ENCODE measurements around the gene LRRK2.

DNA sequence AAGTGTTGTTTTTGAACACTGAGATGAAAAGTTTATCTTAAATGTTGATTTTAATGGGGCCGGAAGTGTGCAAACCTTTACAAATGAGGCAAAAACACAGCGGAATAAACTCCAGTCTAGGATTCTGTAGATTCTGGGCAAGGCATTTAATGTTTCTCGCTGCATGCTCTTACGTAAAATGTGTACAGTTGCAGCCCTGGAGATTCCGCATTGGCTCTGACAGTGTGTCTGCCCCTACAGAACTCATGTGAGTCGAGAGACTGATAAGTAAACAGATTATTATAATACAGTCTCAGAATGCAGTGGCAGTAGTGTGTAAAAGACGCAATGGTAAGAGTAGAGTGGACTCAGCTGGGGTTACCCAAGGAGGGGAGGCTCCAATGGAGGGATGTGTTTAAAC is 33.6 kb downstream of the LRRK2 start:
- TF ChIP-seq EZH2 (optimal IDR thresholded peaks at IDR 0.05; ENCODE audit: low read depth, low read length): no peak
- TF ChIP-seq, protein P1, sequence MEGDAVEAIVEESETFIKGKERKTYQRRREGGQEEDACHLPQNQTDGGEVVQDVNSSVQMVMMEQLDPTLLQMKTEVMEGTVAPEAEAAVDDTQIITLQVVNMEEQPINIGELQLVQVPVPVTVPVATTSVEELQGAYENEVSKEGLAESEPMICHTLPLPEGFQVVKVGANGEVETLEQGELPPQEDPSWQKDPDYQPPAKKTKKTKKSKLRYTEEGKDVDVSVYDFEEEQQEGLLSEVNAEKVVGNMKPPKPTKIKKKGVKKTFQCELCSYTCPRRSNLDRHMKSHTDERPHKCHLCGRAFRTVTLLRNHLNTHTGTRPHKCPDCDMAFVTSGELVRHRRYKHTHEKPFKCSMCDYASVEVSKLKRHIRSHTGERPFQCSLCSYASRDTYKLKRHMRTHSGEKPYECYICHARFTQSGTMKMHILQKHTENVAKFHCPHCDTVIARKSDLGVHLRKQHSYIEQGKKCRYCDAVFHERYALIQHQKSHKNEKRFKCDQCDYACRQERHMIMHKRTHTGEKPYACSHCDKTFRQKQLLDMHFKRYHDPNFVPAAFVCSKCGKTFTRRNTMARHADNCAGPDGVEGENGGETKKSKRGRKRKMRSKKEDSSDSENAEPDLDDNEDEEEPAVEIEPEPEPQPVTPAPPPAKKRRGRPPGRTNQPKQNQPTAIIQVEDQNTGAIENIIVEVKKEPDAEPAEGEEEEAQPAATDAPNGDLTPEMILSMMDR (IDR thresholded peaks at IDR 0.05; ENCODE audit: low read length): no peak

All from MM.1S (cell line).